EH (cell line): ENCODE data around the gene CDNF.
"Not testable (repeated sequence)": the region's sequence is repeated elsewhere in the genome, so short reads cannot be mapped to it uniquely, and the experiment has no call there.

Experiments
- DNase-seq: peaks from one replicate; pipeline ENCODE4 v3.0.0-alpha.2; 2015; ENCODE audit warnings: low read depth

CDNF gene

GRCh38 chr10:14839305-14839695, 1.5 kb upstream of the CDNF start:
- DNase-seq: no peak

GRCh38 chr10:14838582-14839304, 906 bp upstream of the CDNF start:
- peak; percentile 29 for DNase-seq

GRCh38 chr10:14837003-14837756, 657 bp downstream of the CDNF start:
- no peak for DNase-seq

- DNase-seq: no peak
Measured at GRCh38 chr10:14836208-14836607, 1.6 kb downstream of the CDNF start.

- no peak for DNase-seq
Measured at GRCh38 chr10:14833106-14833505, 4.7 kb downstream of the CDNF start.

GRCh38 chr10:14826076-14826829, 11.6 kb downstream of the CDNF start:
- no peak for DNase-seq

GRCh38 chr10:14823966-14824365, 13.9 kb downstream of the CDNF start:
- no peak for DNase-seq

GRCh38 chr10:14822879-14823755, 14.7 kb downstream of the CDNF start:
- peak; percentile 64 for DNase-seq

- DNase-seq: no peak
Measured at GRCh38 chr10:14821635-14822375, 16.0 kb downstream of the CDNF start.

GRCh38 chr10:14820775-14821154, 17.1 kb downstream of the CDNF start:
- DNase-seq: no peak

GRCh38 chr10:14820010-14820774, 17.6 kb downstream of the CDNF start:
- peak; percentile 93 for DNase-seq

- DNase-seq: not testable (repeated sequence)
Measured at GRCh38 chr10:14816717-14817116, 21.1 kb downstream of the CDNF start.

- DNase-seq: no peak
Measured at GRCh38 chr10:14815681-14816080, 22.2 kb downstream of the CDNF start.

GRCh38 chr10:14812271-14812670, 25.6 kb downstream of the CDNF start:
- DNase-seq: peak; percentile 11

GRCh38 chr10:14810969-14811953, 26.6 kb downstream of the CDNF start:
- DNase-seq: no peak

GRCh38 chr10:14806318-14806717, 31.5 kb downstream of the CDNF start:
- DNase-seq: no peak

GRCh38 chr10:14803827-14804226, 34.0 kb downstream of the CDNF start:
- no peak for DNase-seq

GRCh38 chr10:14801723-14802122, 36.1 kb downstream of the CDNF start:
- DNase-seq: no peak

GRCh38 chr10:14800397-14800796, 37.4 kb downstream of the CDNF start:
- no peak for DNase-seq
